OCI-LY7 (cell line): ENCODE results near the gene CELA3B. TPM values are rescaled to one million over a fixed set of nuclear protein-coding genes. Genes with fewer than 3 reads are reported as not detected.
A peak's percentile ranks its signal among the peaks of the same experiment; 100 is the strongest.

Experiments
- BruUV-seq: library from RNA; stranded (reverse); fragments of 400-500 nt; replicated peaks from 2 replicates; lab custom pipeline; 2021; lab: Mats Ljungman, UMichigan
- CTCF ChIA-PET: fragments of 300-600 bp; sonication (Branson Sonifier 250); formaldehyde crosslinking; loops from one replicate; lab custom pipeline; 2022; ENCODE audit warnings: antibody characterized with exemption; ENCODE audit not compliant: unreplicated experiment; lab: Charles Lee
- POLR2A ChIA-PET: fragments of 300-600 bp; sonication (Branson Sonifier 250); formaldehyde crosslinking; loops from one replicate; lab custom pipeline; 2022; ENCODE audit warnings: antibody characterized with exemption; lab: Charles Lee
- DNase-seq: peaks from one replicate; pipeline ENCODE4 v3.0.0-alpha.2; 2015; ENCODE audit warnings: low spot score
- H2AFZ ChIP-seq: fragments of 200-600 bp; sonication (generic), shearing (Covaris generic); 2 replicates; pipeline ENCODE4 v1.6.1; 2014; ENCODE audit warnings: mild to moderate bottlenecking, antibody characterized with exemption, low read length, moderate library complexity
- H3K27ac ChIP-seq: fragments of 200-600 bp; sonication (generic); 2 replicates; pipeline ENCODE4 v1.5.1; 2014; ENCODE audit warnings: mixed run types, low read depth, mild to moderate bottlenecking, moderate library complexity, low read length, inconsistent platforms; ENCODE audit not compliant: poor library complexity, severe bottlenecking
- H3K36me3 ChIP-seq: fragments of 200-600 bp; sonication (generic); 2 replicates; pipeline ENCODE4 v1.6.1; 2014; ENCODE audit warnings: mild to moderate bottlenecking, antibody characterized with exemption, low read length, moderate library complexity, mixed read lengths; ENCODE audit not compliant: insufficient read depth
- H3K4me1 ChIP-seq: fragments of 200-600 bp; sonication (generic); 2 replicates; pipeline ENCODE4 v1.5.1; 2014; ENCODE audit warnings: mild to moderate bottlenecking, low read length; ENCODE audit not compliant: insufficient read depth, poor library complexity, severe bottlenecking
- H3K4me2 ChIP-seq: fragments of 200-600 bp; sonication (generic); 2 replicates; pipeline ENCODE4 v1.6.1; 2014; ENCODE audit warnings: mild to moderate bottlenecking, low read length
- H3K4me3 ChIP-seq: fragments of 200-600 bp; sonication (generic); 2 replicates; pipeline ENCODE4 v1.5.1; 2014; ENCODE audit warnings: mild to moderate bottlenecking, low read depth, low read length; ENCODE audit not compliant: poor library complexity, severe bottlenecking
- H3K79me2 ChIP-seq: fragments of 200-600 bp; sonication (generic); 2 replicates; pipeline ENCODE4 v1.6.1; 2016; ENCODE audit warnings: low read depth, mild to moderate bottlenecking, low read length, moderate library complexity, mixed read lengths; ENCODE audit not compliant: insufficient read depth
- H3K9me2 ChIP-seq: fragments of 200-600 bp; sonication (generic); 2 replicates; pipeline ENCODE4 v1.6.1; 2016; ENCODE audit warnings: mild to moderate bottlenecking, low read length, mixed read lengths; ENCODE audit not compliant: insufficient read depth
- H3K9me3 ChIP-seq: fragments of 200-600 bp; sonication (generic); 2 replicates; pipeline ENCODE4 v1.6.1; 2014; ENCODE audit warnings: mild to moderate bottlenecking, mixed run types, low read length, mixed read lengths
- H4K20me1 ChIP-seq: fragments of 200-600 bp; sonication (generic); 2 replicates; pipeline ENCODE4 v1.6.1; 2014; ENCODE audit warnings: mild to moderate bottlenecking, antibody characterized with exemption, low read length, moderate library complexity, mixed read lengths; ENCODE audit not compliant: insufficient read depth
- CTCF ChIP-seq: fragments of 200-600 bp; sonication (generic); conservative IDR thresholded peaks from 2 replicates; pipeline ENCODE4 v1.5.1; 2014; ENCODE audit warnings: mild to moderate bottlenecking, antibody characterized with exemption, low read length, moderate library complexity, mixed read lengths
- EZH2phosphoT487 ChIP-seq: fragments of 200-600 bp; sonication (generic); IDR thresholded peaks from 2 replicates; pipeline ENCODE4 v1.6.1; 2018; ENCODE audit warnings: low read depth, borderline replicate concordance, mild to moderate bottlenecking, mixed run types, antibody characterized with exemption, low read length, moderate library complexity, mixed read lengths
- intact Hi-C: fragments of 100-400 bp; cut with micrococcal nuclease; formaldehyde crosslinking; loops from one replicate; pipeline ENCODE4 v1.10.0; 2022; ENCODE audit not compliant: unreplicated experiment
- total RNA-seq, 2 experiments: library from RNA; depleted of rRNA in 1 of 2; stranded (reverse); fragments of >200 nt in 1 of 2; shearing (Covaris generic) in 1 of 2; gene quantifications; 2 replicates each; pipeline ENCODE4 v1.2.3, GENCODE V29; 2014 to 2022

Gene CELA3B
- total RNA-seq, 2 experiments from 2014 or later: not detected

GRCh38 chr1:21937372-21938121, 39.3 kb upstream of the CELA3B start:
- intact Hi-C loops: no loop called here
- Histone ChIP-seq H3K9me2 (no peaks in the 10 kb centered on the region), H3K4me1 (peaks cover 5% of the 10 kb centered on the region), H3K36me3 (no peaks in the 10 kb centered on the region), H2AFZ (peak overlapping the region; percentile 27; the same call in 1 of the 2 replicates), H4K20me1 (no peaks in the 10 kb centered on the region), H3K9me3 (no peaks in the 10 kb centered on the region), H3K27ac (no peak overlapping the region), H3K4me2 (peak overlapping the region; percentile 55), H3K79me2 (no peaks in the 10 kb centered on the region), H3K4me3 (peak overlapping the region; percentile 54)
- ChIA-PET CTCF (no interaction called here), POLR2A (no interaction called here)
- BruUV-seq: no TSS peak
- TF ChIP-seq EZH2phosphoT487 (no peak), CTCF (no peak)
- peak; percentile 77 for DNase-seq

GRCh38 chr1:21938732-21939538, 37.9 kb upstream of the CELA3B start:
- Histone ChIP-seq H3K4me2 (no peak overlapping the region), H2AFZ (no peak overlapping the region), H3K4me3 (no peak overlapping the region)

More at GRCh38 chr1:21938732-21939538, 37.9 kb upstream of the CELA3B start:
- Histone ChIP-seq H3K9me3 (no peaks in the 10 kb centered on the region), H3K27ac (no peak overlapping the region), H3K9me2 (no peaks in the 10 kb centered on the region), H3K79me2 (no peaks in the 10 kb centered on the region), H3K4me1 (peaks cover 5% of the 10 kb centered on the region), H4K20me1 (no peaks in the 10 kb centered on the region), H3K36me3 (no peaks in the 10 kb centered on the region)
- TF ChIP-seq EZH2phosphoT487: no peak
- TF ChIP-seq CTCF: no peak
- ChIA-PET CTCF (no interaction called here), POLR2A (interaction anchor here (0.5 kb wide), 1 partner anchor 186 kb away, joined by 3 read pairs; no protein-coding TSS in a partner anchor)
- BruUV-seq: no TSS peak
- intact Hi-C loops: no loop called here
- no peak for DNase-seq
